Lung (tissue), 12 donors: Measurements from ENCODE around the gene MC2R. TPM values are rescaled to one million over a fixed set of nuclear protein-coding genes. Genes with fewer than 3 reads are reported as not detected.

ENCODE experiments used
- ATAC-seq: fragments of 200-7000 bp; cut with Tn5 transposase; one replicate; pipeline ENCODE4 v1.9.1; 2020; ENCODE audit warnings: moderate number of reproducible peaks; ENCODE audit not compliant: insufficient read depth, low FRiP score
- DNase-seq, 3 donors: peaks; one replicate each; pipeline ENCODE4 v3.0.0-alpha.2; 2013 to 2017
- H3K27ac ChIP-seq, 2 donors: one replicate each; pipeline ENCODE4 v1.5.1; 2013; ENCODE audit warnings: mild to moderate bottlenecking in 2 of 2, moderate library complexity in 2 of 2, control low read depth in 1 of 2, inconsistent platforms in 1 of 2, low read depth in 1 of 2, low read length in 1 of 2
- H3K27me3 ChIP-seq, 3 donors: one replicate each; pipeline ENCODE4 v1.5.1; 2013; ENCODE audit warnings: low read length in 2 of 3; ENCODE audit not compliant: control insufficient read depth in 3 of 3, insufficient read depth in 3 of 3
- H3K36me3 ChIP-seq, 4 donors: one replicate each; pipeline ENCODE4 v1.5.1; 2013; ENCODE audit warnings: low read length in 4 of 4, mild to moderate bottlenecking in 1 of 4, moderate library complexity in 1 of 4; ENCODE audit not compliant: control insufficient read depth in 4 of 4, insufficient read depth in 4 of 4
- H3K4me1 ChIP-seq, 5 donors: one replicate each; pipeline ENCODE4 v1.5.1; 2013; ENCODE audit warnings: low read length in 5 of 5, mild to moderate bottlenecking in 2 of 5, moderate library complexity in 1 of 5; ENCODE audit not compliant: control insufficient read depth in 5 of 5, insufficient read depth in 5 of 5
- H3K4me3 ChIP-seq: one replicate; pipeline ENCODE4 v1.5.1; 2013; ENCODE audit warnings: mild to moderate bottlenecking, control low read depth, moderate library complexity
- H3K9ac ChIP-seq, 2 donors: one replicate each; pipeline ENCODE4 v1.5.1; 2013; ENCODE audit warnings: low read length in 2 of 2, control low read depth in 1 of 2; ENCODE audit not compliant: insufficient read depth in 1 of 2
- H3K9me3 ChIP-seq, 4 donors: one replicate each; pipeline ENCODE4 v1.5.1; 2013; ENCODE audit warnings: low read length in 3 of 4, mild to moderate bottlenecking in 1 of 4, moderate library complexity in 1 of 4; ENCODE audit not compliant: control insufficient read depth in 4 of 4, insufficient read depth in 3 of 4
- CTCF ChIP-seq: IDR thresholded peaks from 2 replicates; pipeline ENCODE4 v1.5.1; 2012; ENCODE audit warnings: mild to moderate bottlenecking; ENCODE audit errors: control extremely low read depth, extremely low read depth
- WGBS, 2 donors: extraction: QIAGEN DNeasy Blood & Tissue Kit; methylation state at CpG; one replicate each; pipeline ENCODE4 v1.1.7; 2013; 5-methylcytosine and 5-hydroxymethylcytosine counted together
- polyA plus RNA-seq, 2 donors: library from polyadenylated mRNA; stranded (reverse); fragments of 200-250 nt; gene quantifications; one replicate each; pipeline ENCODE4 v1.2.1, GENCODE V29; 2013
- total RNA-seq, 2 donors: library from RNA; depleted of rRNA in 1 of 2; stranded (reverse); fragments of >200 nt in 1 of 2; gene quantifications; one replicate each; pipeline ENCODE4 v1.2.1, GENCODE V29; 2014 to 2021
- donor health status: control.
- donor health status: control.
- donor health status: Bipolar disorder and iron deficiency.
- donor health status: healthy.
- donor health status: DM: yes; HTN: yes; CAD: no.

MC2R gene
- total and polyA plus RNA-seq, 4 donors = 0.06 TPM; not detected in 3

- ATAC-seq = no peak
Observed at GRCh38 chr18:13872932-13873331, 42.4 kb downstream of the MC2R start.

DNA sequence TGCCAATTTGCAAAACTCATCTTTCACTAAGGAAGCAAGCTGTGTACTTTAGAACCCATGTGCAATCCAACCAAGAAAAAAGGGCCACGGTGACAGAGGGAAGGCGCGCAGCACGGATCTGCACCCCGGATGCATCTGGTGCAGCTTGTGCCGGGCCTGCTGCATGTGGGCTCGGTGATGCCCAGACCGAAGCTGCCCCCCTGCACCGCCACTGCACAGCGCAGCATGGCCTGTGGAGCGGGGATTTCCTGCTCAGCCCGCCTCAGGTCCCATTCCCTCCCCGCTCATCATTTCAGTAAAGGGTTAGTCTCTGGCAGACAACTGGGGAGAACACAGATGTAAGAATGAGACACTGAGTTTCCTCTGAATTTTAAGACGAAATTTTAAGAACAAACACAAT is 43.0 kb downstream of the MC2R start:
- H3K27ac ChIP-seq = no peak overlapping the region
- peaks cover 6 to 43% (median 31%) of the 10 kb centered on the region in 3 donors for H3K27me3 ChIP-seq
- no peaks in the 10 kb centered on the region for H3K4me1 ChIP-seq
- no peak overlapping the region for H3K4me3 ChIP-seq
- no peak overlapping the region for H3K9ac ChIP-seq
- ATAC-seq (no peak), DNase-seq (no peak)
- WGBS, 2 donors = 89% methylated on average over 14 of the region's 14 CpGs
- no peak for TF ChIP-seq CTCF
- peaks cover 0 to 8% (median 0%) of the 10 kb centered on the region in 4 donors for H3K9me3 ChIP-seq
- no peaks in the 10 kb centered on the region for H3K36me3 ChIP-seq

More at GRCh38 chr18:13872932-13873331, 42.4 kb downstream of the MC2R start:
- Histone ChIP-seq H3K9ac (no peak overlapping the region), H3K9me3 (peaks cover 0 to 8% (median 0%) of the 10 kb centered on the region in 4 donors), H3K27ac (no peak overlapping the region), H3K36me3 (no peaks in the 10 kb centered on the region), H3K27me3 (peaks cover 6 to 38% (median 26%) of the 10 kb centered on the region in 3 donors), H3K4me3 (no peak overlapping the region), H3K4me1 (no peaks in the 10 kb centered on the region)
- no peak for DNase-seq
- 60 to 76% methylated on average over 5 of the region's 5 CpGs for WGBS, 2 donors
- no peak for TF ChIP-seq CTCF

- no peak for DNase-seq
- Histone ChIP-seq H3K4me1 (no peaks in the 10 kb centered on the region), H3K36me3 (no peaks in the 10 kb centered on the region), H3K4me3 (no peak overlapping the region), H3K27ac (no peak overlapping the region), H3K9ac (no peak overlapping the region), H3K27me3 (peaks cover 6 to 50% (median 31%) of the 10 kb centered on the region in 3 donors), H3K9me3 (peaks cover 0 to 8% (median 0%) of the 10 kb centered on the region in 4 donors)
- WGBS, 2 donors = 54 to 57% methylated on average over 13 of the region's 13 CpGs
- no peak for ATAC-seq
- TF ChIP-seq CTCF = no peak
Observed at GRCh38 chr18:13871701-13872100, 43.6 kb downstream of the MC2R start.
